Smooth muscle cell (in vitro differentiated cells): ENCODE results near the gene PCDHGA9. TPM values are rescaled to one million over a fixed set of nuclear protein-coding genes. Genes with fewer than 3 reads are reported as not detected.

Source experiments
- DNase-seq: peaks from one replicate; lab custom pipeline; 2025; ENCODE audit not compliant: unreplicated experiment; lab: John Stamatoyannopoulos, UW
- H2AFZ ChIP-seq: fragments of 200-600 bp; sonication (generic); 2 replicates; pipeline ENCODE4 v1.6.0; 2016; ENCODE audit warnings: antibody characterized with exemption, low read depth, mild to moderate bottlenecking
- H3F3A ChIP-seq: fragments of 200-600 bp; sonication (generic); 2 replicates; pipeline ENCODE4 v1.6.0; 2017; ENCODE audit warnings: antibody characterized with exemption, low read depth
- H3K27ac ChIP-seq: fragments of 200-600 bp; sonication (generic); 2 replicates; pipeline ENCODE4 v1.5.1; 2016; ENCODE audit warnings: low read depth, mild to moderate bottlenecking
- H3K27me3 ChIP-seq: fragments of 200-600 bp; sonication (generic); 2 replicates; pipeline ENCODE4 v1.6.1; 2016; ENCODE audit warnings: low read depth, mild to moderate bottlenecking
- H3K36me3 ChIP-seq: fragments of 200-600 bp; sonication (generic); 2 replicates; pipeline ENCODE4 v1.5.1; 2016; ENCODE audit warnings: low read depth
- H3K4me1 ChIP-seq: fragments of 200-600 bp; sonication (generic); 2 replicates; pipeline ENCODE4 v1.5.1; 2016; ENCODE audit warnings: low read depth
- H3K4me2 ChIP-seq: fragments of 200-600 bp; sonication (generic); 2 replicates; pipeline ENCODE4 v1.6.0; 2016; ENCODE audit warnings: mild to moderate bottlenecking
- H3K4me3 ChIP-seq: fragments of 200-600 bp; sonication (generic); 2 replicates; pipeline ENCODE4 v1.5.1; 2016; ENCODE audit warnings: mild to moderate bottlenecking
- H3K79me2 ChIP-seq: fragments of 200-600 bp; sonication (generic); 2 replicates; pipeline ENCODE4 v1.6.0; 2016; ENCODE audit warnings: low read depth, mild to moderate bottlenecking
- H3K9ac ChIP-seq: fragments of 200-600 bp; sonication (generic); 2 replicates; pipeline ENCODE4 v1.6.0; 2016; ENCODE audit warnings: low read depth
- H3K9me3 ChIP-seq: fragments of 200-600 bp; sonication (generic); replicated peaks from 2 replicates; pipeline ENCODE4 v1.5.1; 2016; ENCODE audit warnings: low read depth
- H4K20me1 ChIP-seq: fragments of 200-600 bp; sonication (generic); 2 replicates; pipeline ENCODE4 v1.6.0; 2016; ENCODE audit warnings: low read depth
- CTCF ChIP-seq: fragments of 200-600 bp; sonication (generic); IDR thresholded peaks from 2 replicates; pipeline ENCODE4 v1.5.1; 2017; ENCODE audit warnings: borderline replicate concordance, mild to moderate bottlenecking, antibody characterized with exemption; ENCODE audit not compliant: insufficient read depth, poor library complexity, severe bottlenecking
- WGBS: methylation state at CpG from one replicate; pipeline ENCODE4 v1.1.7; 2016; ENCODE audit warnings: low lambda C conversion rate; 5-methylcytosine and 5-hydroxymethylcytosine counted together
- polyA plus RNA-seq: library from polyadenylated mRNA; unstranded; fragments of >200 nt; fragmentation: Nextera tagmentation; extraction: Ambion mirVana; gene quantifications from 2 replicates; pipeline ENCODE4 v1.2.1, GENCODE V29; 2016
- total RNA-seq: library from RNA; depleted of rRNA; stranded (reverse); fragments of >200 nt; gene quantifications from 2 replicates; pipeline ENCODE4 v1.2.3, GENCODE V29; 2014

The PCDHGA9 gene
- total and polyA plus RNA-seq, 2 experiments from 2014 or later: 0.23 to 2.9 TPM

GRCh38 chr5:141439411-141440141 lies 37.0 kb downstream of the PCDHGA9 start:
- H2AFZ ChIP-seq: no peak overlapping the region
- 67% methylated on average over 10 of the region's 10 CpGs for WGBS
- no peak overlapping the region for H3K4me3 ChIP-seq
- H3K9me3 ChIP-seq: no peaks in the 10 kb centered on the region
- no peak for DNase-seq
- no peaks in the 10 kb centered on the region for H3K36me3 ChIP-seq
- H3K4me1 ChIP-seq: no peaks in the 10 kb centered on the region
- H3K79me2 ChIP-seq: peaks cover 21% of the 10 kb centered on the region
- no peak overlapping the region for H3K27ac ChIP-seq
- no peaks in the 10 kb centered on the region for H3F3A ChIP-seq
- no peaks in the 10 kb centered on the region for H4K20me1 ChIP-seq
- no peaks in the 10 kb centered on the region for H3K27me3 ChIP-seq
- peak; percentile 28 for TF ChIP-seq CTCF
- H3K9ac ChIP-seq: no peak overlapping the region
- no peak overlapping the region for H3K4me2 ChIP-seq

GRCh38 chr5:141440341-141440740 lies 37.8 kb downstream of the PCDHGA9 start:
- no peaks in the 10 kb centered on the region for H4K20me1 ChIP-seq
- no peak overlapping the region for H3K4me3 ChIP-seq
- H3F3A ChIP-seq: no peaks in the 10 kb centered on the region
- no peak overlapping the region for H2AFZ ChIP-seq
- H3K27me3 ChIP-seq: no peaks in the 10 kb centered on the region
- WGBS: over 99% methylated on average over 9 of the region's 9 CpGs
- peaks cover 26% of the 10 kb centered on the region for H3K79me2 ChIP-seq
- no peaks in the 10 kb centered on the region for H3K9me3 ChIP-seq
- H3K36me3 ChIP-seq: no peaks in the 10 kb centered on the region
- DNase-seq: no peak
- no peak overlapping the region for H3K27ac ChIP-seq
- H3K4me2 ChIP-seq: no peak overlapping the region
- no peaks in the 10 kb centered on the region for H3K4me1 ChIP-seq
- no peak overlapping the region for H3K9ac ChIP-seq
- no peak for TF ChIP-seq CTCF

GRCh38 chr5:141441571-141442170 lies 39.1 kb downstream of the PCDHGA9 start:
- no peaks in the 10 kb centered on the region for H3K9me3 ChIP-seq
- H3K27me3 ChIP-seq: no peaks in the 10 kb centered on the region
- H3K27ac ChIP-seq: no peak overlapping the region
- H2AFZ ChIP-seq: no peak overlapping the region
- no peak for TF ChIP-seq CTCF
- WGBS: 96% methylated on average over 50 of the region's 50 CpGs
- no peak overlapping the region for H3K4me3 ChIP-seq
- H3F3A ChIP-seq: no peaks in the 10 kb centered on the region
- H3K9ac ChIP-seq: no peak overlapping the region
- no peaks in the 10 kb centered on the region for H4K20me1 ChIP-seq
- H3K79me2 ChIP-seq: peaks cover 40% of the 10 kb centered on the region
- no peak overlapping the region for H3K4me2 ChIP-seq
- H3K4me1 ChIP-seq: no peaks in the 10 kb centered on the region
- DNase-seq: no peak
- no peaks in the 10 kb centered on the region for H3K36me3 ChIP-seq

Other genes starting within 250 kb of the PCDHGA9 start
Only the 30 nearest of the 37 such genes appear.
- 4.1 and 6.5 TPM in 2 replicates for gene PCDHB9, start 215.6 kb upstream of the PCDHGA9 start, total RNA-seq
- 2.2 and 2.4 TPM in 2 replicates for gene PCDHB9, start 215.6 kb upstream of the PCDHGA9 start, polyA plus RNA-seq
- gene PCDHB10, start 210.4 kb upstream of the PCDHGA9 start, total RNA-seq: 6.4 and 7.4 TPM in 2 replicates
- 3.3 and 3.4 TPM in 2 replicates for gene PCDHB10, start 210.4 kb upstream of the PCDHGA9 start, polyA plus RNA-seq
- 1.8 and 2.1 TPM in 2 replicates for gene PCDHB11, start 203.2 kb upstream of the PCDHGA9 start, total RNA-seq
- 0.61 and 1.7 TPM in 2 replicates for gene PCDHB11, start 203.2 kb upstream of the PCDHGA9 start, polyA plus RNA-seq
- gene PCDHB12, start 194.1 kb upstream of the PCDHGA9 start, total RNA-seq: 2.9 and 3.6 TPM in 2 replicates
- 0.57 and 1.0 TPM in 2 replicates for gene PCDHB12, start 194.1 kb upstream of the PCDHGA9 start, polyA plus RNA-seq
- gene PCDHB13, start 188.9 kb upstream of the PCDHGA9 start, total RNA-seq: 4.4 and 8.3 TPM in 2 replicates
- 1.8 and 2.6 TPM in 2 replicates for gene PCDHB13, start 188.9 kb upstream of the PCDHGA9 start, polyA plus RNA-seq
- gene PCDHB14, start 179.4 kb upstream of the PCDHGA9 start, total RNA-seq: 7.8 and 9.1 TPM in 2 replicates
- gene PCDHB14, start 179.4 kb upstream of the PCDHGA9 start, polyA plus RNA-seq: 2.6 and 4.6 TPM in 2 replicates
- 3.9 and 4.2 TPM in 2 replicates for gene PCDHB15, start 157.4 kb upstream of the PCDHGA9 start, total RNA-seq
- 1.8 and 2.1 TPM in 2 replicates for gene PCDHB15, start 157.4 kb upstream of the PCDHGA9 start, polyA plus RNA-seq
- not detected in 2 replicates for gene SLC25A2, start 98.7 kb upstream of the PCDHGA9 start, total RNA-seq
- 0.15 TPM in 1 of 2 replicates, not detected in the other for gene SLC25A2, start 98.7 kb upstream of the PCDHGA9 start, polyA plus RNA-seq
- 83.0 and 94.5 TPM in 2 replicates for gene TAF7, start 82.0 kb upstream of the PCDHGA9 start, total RNA-seq
- 85.9 and 105 TPM in 2 replicates for gene TAF7, start 82.0 kb upstream of the PCDHGA9 start, polyA plus RNA-seq
- 0.58 and 0.63 TPM in 2 replicates for gene PCDHGA1, start 72.3 kb upstream of the PCDHGA9 start, total RNA-seq
- 0.05 TPM in 1 of 2 replicates, not detected in the other for gene PCDHGA1, start 72.3 kb upstream of the PCDHGA9 start, polyA plus RNA-seq
- gene PCDHGA2, start 64.0 kb upstream of the PCDHGA9 start, total RNA-seq: 0.04 TPM in 1 of 2 replicates, not detected in the other
- gene PCDHGA2, start 64.0 kb upstream of the PCDHGA9 start, polyA plus RNA-seq: not detected in 2 replicates
- not detected in 2 replicates for gene PCDHGA3, start 58.9 kb upstream of the PCDHGA9 start, total RNA-seq
- not detected in 2 replicates for gene PCDHGA3, start 58.9 kb upstream of the PCDHGA9 start, polyA plus RNA-seq
- 0.27 and 0.81 TPM in 2 replicates for gene PCDHGB1, start 52.7 kb upstream of the PCDHGA9 start, total RNA-seq
- gene PCDHGB1, start 52.7 kb upstream of the PCDHGA9 start, polyA plus RNA-seq: 0.40 TPM in 1 of 2 replicates, not detected in the other
- gene PCDHGA4, start 47.8 kb upstream of the PCDHGA9 start, total RNA-seq: 0.58 and 1.1 TPM in 2 replicates
- not detected in 2 replicates for gene PCDHGA4, start 47.8 kb upstream of the PCDHGA9 start, polyA plus RNA-seq
- 0.18 and 1.1 TPM in 2 replicates for gene PCDHGB2, start 42.8 kb upstream of the PCDHGA9 start, total RNA-seq
- not detected in 2 replicates for gene PCDHGB2, start 42.8 kb upstream of the PCDHGA9 start, polyA plus RNA-seq
- gene PCDHGA5, start 38.6 kb upstream of the PCDHGA9 start, total RNA-seq: 0.09 and 0.22 TPM in 2 replicates
- 0.13 TPM in 1 of 2 replicates, not detected in the other for gene PCDHGA5, start 38.6 kb upstream of the PCDHGA9 start, polyA plus RNA-seq
- gene PCDHGB3, start 32.5 kb upstream of the PCDHGA9 start, total RNA-seq: 0.40 TPM in 1 of 2 replicates, not detected in the other
- not detected in 2 replicates for gene PCDHGB3, start 32.5 kb upstream of the PCDHGA9 start, polyA plus RNA-seq
- gene PCDHGA6, start 28.9 kb upstream of the PCDHGA9 start, total RNA-seq: 0.09 and 0.27 TPM in 2 replicates
- gene PCDHGA6, start 28.9 kb upstream of the PCDHGA9 start, polyA plus RNA-seq: not detected in 2 replicates
- 0.09 and 0.27 TPM in 2 replicates for gene PCDHGA7, start 20.0 kb upstream of the PCDHGA9 start, total RNA-seq
- gene PCDHGA7, start 20.0 kb upstream of the PCDHGA9 start, polyA plus RNA-seq: not detected in 2 replicates
- gene PCDHGB4, start 15.1 kb upstream of the PCDHGA9 start, total RNA-seq: 37.1 and 43.1 TPM in 2 replicates
- gene PCDHGB4, start 15.1 kb upstream of the PCDHGA9 start, polyA plus RNA-seq: 20.0 and 27.5 TPM in 2 replicates
- gene PCDHGA8, start 10.1 kb upstream of the PCDHGA9 start, total RNA-seq: 3.2 and 3.3 TPM in 2 replicates
- 0.25 and 0.89 TPM in 2 replicates for gene PCDHGA8, start 10.1 kb upstream of the PCDHGA9 start, polyA plus RNA-seq
- gene PCDHGB5, start 4.8 kb upstream of the PCDHGA9 start, total RNA-seq: 3.2 and 3.3 TPM in 2 replicates
- 0.90 and 4.2 TPM in 2 replicates for gene PCDHGB5, start 4.8 kb upstream of the PCDHGA9 start, polyA plus RNA-seq
- gene PCDHGB6, start 5.2 kb downstream of the PCDHGA9 start, total RNA-seq: 12.4 and 17.1 TPM in 2 replicates
- 9.7 and 12.3 TPM in 2 replicates for gene PCDHGB6, start 5.2 kb downstream of the PCDHGA9 start, polyA plus RNA-seq
- 24.6 and 24.7 TPM in 2 replicates for gene PCDHGA10, start 10.2 kb downstream of the PCDHGA9 start, total RNA-seq
- gene PCDHGA10, start 10.2 kb downstream of the PCDHGA9 start, polyA plus RNA-seq: 10.9 and 11.1 TPM in 2 replicates
- gene PCDHGB7, start 14.9 kb downstream of the PCDHGA9 start, total RNA-seq: 25.3 and 37.5 TPM in 2 replicates
- gene PCDHGB7, start 14.9 kb downstream of the PCDHGA9 start, polyA plus RNA-seq: 21.3 and 24.6 TPM in 2 replicates
- 8.7 and 13.2 TPM in 2 replicates for gene PCDHGA11, start 18.3 kb downstream of the PCDHGA9 start, total RNA-seq
- gene PCDHGA11, start 18.3 kb downstream of the PCDHGA9 start, polyA plus RNA-seq: 7.9 and 8.0 TPM in 2 replicates
- gene PCDHGA12, start 27.7 kb downstream of the PCDHGA9 start, total RNA-seq: 1.7 and 4.5 TPM in 2 replicates
- gene PCDHGA12, start 27.7 kb downstream of the PCDHGA9 start, polyA plus RNA-seq: 0.42 and 0.86 TPM in 2 replicates
- 38.2 and 50.3 TPM in 2 replicates for gene PCDHGC3, start 73.2 kb downstream of the PCDHGA9 start, total RNA-seq
- 98.4 and 111 TPM in 2 replicates for gene PCDHGC3, start 73.2 kb downstream of the PCDHGA9 start, polyA plus RNA-seq
- 1.2 and 3.8 TPM in 2 replicates for gene PCDHGC4, start 82.3 kb downstream of the PCDHGA9 start, total RNA-seq
- 0.12 and 0.16 TPM in 2 replicates for gene PCDHGC4, start 82.3 kb downstream of the PCDHGA9 start, polyA plus RNA-seq
- 1.8 and 3.4 TPM in 2 replicates for gene PCDHGC5, start 86.3 kb downstream of the PCDHGA9 start, total RNA-seq
- gene PCDHGC5, start 86.3 kb downstream of the PCDHGA9 start, polyA plus RNA-seq: 1.5 and 3.3 TPM in 2 replicates